Uterus (tissue), 2 donors: ENCODE data around the gene SLFN5.

Source experiments
- CTCF ChIP-seq, 4 experiments: fragments of 200-600 bp in 2 of 4; fragments of 450-650 bp in 2 of 4; sonication (generic) in 2 of 4; IDR thresholded peaks; one replicate each; pipeline ENCODE4 v1.5.1; 2016 to 2019; ENCODE audit warnings: antibody characterized with exemption in 4 of 4, mild to moderate bottlenecking in 2 of 4, moderate library complexity in 1 of 4
- POLR2A ChIP-seq, 2 donors: fragments of 450-650 bp; IDR thresholded peaks; one replicate each; pipeline ENCODE4 v1.6.1; 2016; ENCODE audit warnings: antibody characterized with exemption in 2 of 2, mild to moderate bottlenecking in 1 of 2, moderate library complexity in 1 of 2

- TF ChIP-seq CTCF (IDR thresholded peaks at IDR 0.05) (no peak), POLR2A (IDR thresholded peaks at IDR 0.05) (no peak)
Observed at GRCh38 chr17:35235289-35235688, 7.6 kb upstream of the SLFN5 start.
